Neural progenitor cell (in vitro differentiated cells): ENCODE measurements around the gene CRK. TPM values are rescaled to one million over a fixed set of nuclear protein-coding genes. Genes with fewer than 3 reads are reported as not detected.

Experiments used
- DNase-seq: peaks from one replicate; pipeline ENCODE4 v3.0.0-alpha.2; 2016; ENCODE audit warnings: low spot score
- H2AFZ ChIP-seq: fragments of 200-600 bp; sonication (generic); replicated peaks from 2 replicates; pipeline ENCODE4 v1.6.1; 2016; ENCODE audit warnings: antibody characterized with exemption
- H3F3A ChIP-seq: fragments of 200-600 bp; sonication (generic); 2 replicates; pipeline ENCODE4 v1.6.1; 2016; ENCODE audit warnings: antibody characterized with exemption, low read depth
- H3K27ac ChIP-seq: fragments of 200-600 bp; sonication (generic); 2 replicates; pipeline ENCODE4 v1.5.1; 2016; ENCODE audit warnings: mild to moderate bottlenecking
- H3K27me3 ChIP-seq: fragments of 200-600 bp; sonication (generic); 2 replicates; pipeline ENCODE4 v1.6.1; 2016; ENCODE audit warnings: mild to moderate bottlenecking, moderate library complexity
- H3K36me3 ChIP-seq: fragments of 200-600 bp; sonication (generic); 2 replicates; pipeline ENCODE4 v1.5.1; 2016
- H3K4me1 ChIP-seq: fragments of 200-600 bp; sonication (generic); 2 replicates; pipeline ENCODE4 v1.6.1; 2016; ENCODE audit warnings: mixed run types
- H3K4me2 ChIP-seq: fragments of 200-600 bp; sonication (generic); 2 replicates; pipeline ENCODE4 v1.6.1; 2016
- H3K4me3 ChIP-seq: fragments of 200-600 bp; sonication (generic); 2 replicates; pipeline ENCODE4 v1.5.1; 2016
- H3K79me2 ChIP-seq: fragments of 200-600 bp; sonication (generic); 2 replicates; pipeline ENCODE4 v1.6.1; 2016; ENCODE audit warnings: low read depth
- H3K9ac ChIP-seq: fragments of 200-600 bp; sonication (generic); 2 replicates; pipeline ENCODE4 v1.6.1; 2016
- H3K9me3 ChIP-seq: fragments of 200-600 bp; sonication (generic); 2 replicates; pipeline ENCODE4 v1.5.1; 2016; ENCODE audit warnings: low read depth
- H4K20me1 ChIP-seq: fragments of 200-600 bp; sonication (generic); 2 replicates; pipeline ENCODE4 v1.6.1; 2016; ENCODE audit warnings: low read depth
- H3K27ac Mint-ChIP-seq: 3 replicates; pipeline ENCODE4 v1.8.0; 2021; ENCODE audit warnings: mixed read lengths
- H3K27me3 Mint-ChIP-seq: 2 replicates; pipeline ENCODE4 v1.8.0; 2022; ENCODE audit warnings: low read depth, mild to moderate bottlenecking, inconsistent platforms, moderate library complexity, mixed read lengths; ENCODE audit not compliant: insufficient read depth
- H3K36me3 Mint-ChIP-seq: 3 replicates; pipeline ENCODE4 v1.8.0; 2021; ENCODE audit warnings: mixed read lengths
- H3K4me1 Mint-ChIP-seq: 3 replicates; pipeline ENCODE4 v1.8.0; 2021; ENCODE audit warnings: mixed read lengths
- H3K4me3 Mint-ChIP-seq: 3 replicates; pipeline ENCODE4 v1.8.0; 2021; ENCODE audit warnings: mild to moderate bottlenecking, moderate library complexity, mixed read lengths
- H3K9me3 Mint-ChIP-seq: 3 replicates; pipeline ENCODE4 v1.8.0; 2020; ENCODE audit warnings: mixed read lengths
- CTCF ChIP-seq: fragments of 200-600 bp; sonication (generic); IDR thresholded peaks from 2 replicates; pipeline ENCODE4 v1.5.1; 2017; ENCODE audit warnings: antibody characterized with exemption, mild to moderate bottlenecking
- EZH2 ChIP-seq: fragments of 200-600 bp; sonication (generic); IDR thresholded peaks from 2 replicates; pipeline ENCODE4 v1.6.1; 2017; ENCODE audit warnings: antibody characterized with exemption, mild to moderate bottlenecking, moderate library complexity
- EZH2phosphoT487 ChIP-seq: fragments of 200-600 bp; sonication (generic); IDR thresholded peaks from 2 replicates; pipeline ENCODE4 v1.6.1; 2017; ENCODE audit warnings: antibody characterized with exemption
- total RNA-seq: library from RNA; depleted of rRNA; stranded (reverse); fragments of >200 nt; gene quantifications from 2 replicates; pipeline ENCODE4 v1.2.3, GENCODE V29; 2015; ENCODE audit warnings: low replicate concordance

The CRK gene
- total RNA-seq, 1 donor from 2014 or later: 59.6 TPM

GRCh38 chr17:1484060-1484535 is 28.1 kb upstream of the CRK start:
- H3K4me3 Mint-ChIP-seq: peak overlapping the region; percentile 81
- Histone ChIP-seq H3K27ac (no peak overlapping the region), H3K27me3 (peaks cover 30% of the 10 kb centered on the region), H3K36me3 (no peaks in the 10 kb centered on the region), H3K79me2 (no peaks in the 10 kb centered on the region), H3F3A (peaks cover 45% of the 10 kb centered on the region), H3K9ac (no peak overlapping the region), H2AFZ (no peak overlapping the region), H3K9me3 (no peaks in the 10 kb centered on the region), H3K4me2 (peak overlapping the region; percentile 87), H3K4me3 (no peak overlapping the region), H4K20me1 (peaks cover 17% of the 10 kb centered on the region), H3K4me1 (peaks cover 15% of the 10 kb centered on the region)
- peaks cover 4% of the 10 kb centered on the region for H3K27me3 Mint-ChIP-seq
- no peaks in the 10 kb centered on the region for H3K9me3 Mint-ChIP-seq
- H3K4me1 Mint-ChIP-seq: peaks cover 28% of the 10 kb centered on the region
- peaks cover 11% of the 10 kb centered on the region for H3K36me3 Mint-ChIP-seq
- no peak for TF ChIP-seq CTCF
- TF ChIP-seq EZH2phosphoT487: no peak
- TF ChIP-seq EZH2: no peak
- DNase-seq: no peak
- no peak overlapping the region for H3K27ac Mint-ChIP-seq

GRCh38 chr17:1482680-1483079 is 26.6 kb upstream of the CRK start:
- no peak overlapping the region for H3K4me3 Mint-ChIP-seq
- peaks cover 19% of the 10 kb centered on the region for H3K4me1 Mint-ChIP-seq
- H3K36me3 Mint-ChIP-seq: peaks cover 11% of the 10 kb centered on the region
- H3K27ac ChIP-seq: no peak overlapping the region
- H3K9me3 ChIP-seq: no peaks in the 10 kb centered on the region
- TF ChIP-seq EZH2 (no peak), CTCF (no peak), EZH2phosphoT487 (no peak)
- H3F3A ChIP-seq: peaks cover 32% of the 10 kb centered on the region
- H3K9me3 Mint-ChIP-seq: no peaks in the 10 kb centered on the region
- no peaks in the 10 kb centered on the region for H3K79me2 ChIP-seq
- no peak overlapping the region for H2AFZ ChIP-seq
- H3K36me3 ChIP-seq: no peaks in the 10 kb centered on the region
- H3K4me3 ChIP-seq: no peak overlapping the region
- H3K9ac ChIP-seq: no peak overlapping the region
- H3K4me2 ChIP-seq: no peak overlapping the region
- peaks cover 20% of the 10 kb centered on the region for H3K27me3 ChIP-seq
- peaks cover 14% of the 10 kb centered on the region for H3K4me1 ChIP-seq
- DNase-seq: no peak
- no peak overlapping the region for H3K27ac Mint-ChIP-seq
- H3K27me3 Mint-ChIP-seq: peaks cover 4% of the 10 kb centered on the region
- peaks cover 8% of the 10 kb centered on the region for H4K20me1 ChIP-seq

- Histone ChIP-seq H3K4me1 (peaks cover 9% of the 10 kb centered on the region), H3K9me3 (no peaks in the 10 kb centered on the region), H3K36me3 (no peaks in the 10 kb centered on the region), H3F3A (peaks cover 23% of the 10 kb centered on the region), H2AFZ (no peak overlapping the region), H3K9ac (no peak overlapping the region), H3K27ac (no peak overlapping the region), H3K4me3 (no peak overlapping the region), H3K4me2 (no peak overlapping the region), H3K27me3 (peaks cover 10% of the 10 kb centered on the region), H4K20me1 (peaks cover 8% of the 10 kb centered on the region), H3K79me2 (no peaks in the 10 kb centered on the region)
- peaks cover 14% of the 10 kb centered on the region for H3K4me1 Mint-ChIP-seq
- peaks cover 2% of the 10 kb centered on the region for H3K27me3 Mint-ChIP-seq
- peak overlapping the region; percentile 66 for H3K27ac Mint-ChIP-seq
- peaks cover 11% of the 10 kb centered on the region for H3K36me3 Mint-ChIP-seq
- TF ChIP-seq EZH2phosphoT487 (no peak), EZH2 (no peak), CTCF (no peak)
- no peak for DNase-seq
- H3K9me3 Mint-ChIP-seq: no peaks in the 10 kb centered on the region
- peak overlapping the region; percentile 18 for H3K4me3 Mint-ChIP-seq
These were observed 25.7 kb upstream of the CRK start for GRCh38 chr17:1481736-1482135.
